ENCODE measurements around the gene CNGA3.

Gene CNGA3

GRCh38 chr2:98445683-98446581 is 99.7 kb downstream of the CNGA3 start:
- DNase-seq = peak; percentile 22 to 25

- DNase-seq = no peak
Measured at GRCh38 chr2:98446850-98447249, 100.6 kb downstream of the CNGA3 start.

All from Kasumi-1 (cell line).